WTC11 (cell line): ENCODE measurements around the gene ENG. TPM values are rescaled to one million over a fixed set of nuclear protein-coding genes. Genes with fewer than 3 reads are reported as not detected.
A peak's percentile ranks its signal among the peaks of the same experiment; 100 is the strongest.

ENCODE experiments used
- ATAC-seq: fragments of 200-7000 bp; cut with Tn5 transposase; 2 replicates; pipeline ENCODE4 v1.10.0; 2021; ENCODE audit warnings: mild to moderate bottlenecking, moderate library complexity
- CTCF ChIA-PET: fragments of 300-600 bp; sonication (Branson Sonifier 250); formaldehyde crosslinking; loops from one replicate; lab custom pipeline; 2021; ENCODE audit warnings: antibody characterized with exemption; lab: Charles Lee
- POLR2A ChIA-PET: fragments of 350-600 bp; sonication (Branson Sonifier 250); formaldehyde crosslinking; loops from one replicate; lab custom pipeline; 2021; ENCODE audit warnings: antibody characterized with exemption; lab: Charles Lee
- DNase-seq: peaks from one replicate; pipeline ENCODE4 v3.0.0; 2021; ENCODE audit warnings: low spot score
- H3K27ac Mint-ChIP-seq: 2 replicates; pipeline ENCODE4 v1.8.0; 2021; ENCODE audit warnings: mixed read lengths
- H3K27me3 Mint-ChIP-seq: 2 replicates; pipeline ENCODE4 v1.8.0; 2021; ENCODE audit warnings: low read depth, mild to moderate bottlenecking, moderate library complexity, mixed read lengths
- H3K36me3 Mint-ChIP-seq: 2 replicates; pipeline ENCODE4 v1.8.0; 2021; ENCODE audit warnings: mixed read lengths
- H3K4me1 Mint-ChIP-seq: 2 replicates; pipeline ENCODE4 v1.8.0; 2022; ENCODE audit warnings: mixed read lengths
- H3K4me3 Mint-ChIP-seq: 2 replicates; pipeline ENCODE4 v1.8.0; 2021; ENCODE audit warnings: mild to moderate bottlenecking, moderate library complexity, mixed read lengths
- H3K9me3 Mint-ChIP-seq: 2 replicates; pipeline ENCODE4 v1.8.0; 2021; ENCODE audit warnings: mixed read lengths
- ATF2 ChIP-seq: sonication (generic); formaldehyde crosslinking; IDR thresholded peaks from 2 replicates; pipeline ENCODE4 v1.8.1; 2022; ENCODE audit warnings: low read depth, missing genetic modification reagents, borderline replicate concordance
- ATF3 ChIP-seq: sonication (generic); formaldehyde crosslinking; conservative IDR thresholded peaks from 2 replicates; pipeline ENCODE4 v1.8.1; 2022; ENCODE audit warnings: mild to moderate bottlenecking, missing genetic modification reagents
- E2F1 ChIP-seq: sonication (generic); formaldehyde crosslinking; IDR thresholded peaks from 2 replicates; pipeline ENCODE4 v1.8.0; 2022; ENCODE audit warnings: mild to moderate bottlenecking, missing genetic modification reagents
- ESRRA ChIP-seq: sonication (generic); formaldehyde crosslinking; IDR thresholded peaks from 2 replicates; pipeline ENCODE4 v1.8.1; 2022; ENCODE audit warnings: mild to moderate bottlenecking, missing genetic modification reagents, borderline replicate concordance
- FOXJ3 ChIP-seq: sonication (generic); formaldehyde crosslinking; IDR thresholded peaks from 2 replicates; pipeline ENCODE4 v1.9.0; 2021; ENCODE audit warnings: missing genetic modification reagents, mild to moderate bottlenecking, borderline replicate concordance
- FOXK1 ChIP-seq: sonication (generic); formaldehyde crosslinking; IDR thresholded peaks from 2 replicates; pipeline ENCODE4 v1.8.0; 2022; ENCODE audit warnings: mild to moderate bottlenecking, moderate library complexity, missing genetic modification reagents
- GTF2I ChIP-seq: fragments of 250-450 bp; sonication (Bioruptor Pico); conservative IDR thresholded peaks from 2 replicates; pipeline ENCODE4 v1.4.0; 2021; ENCODE audit warnings: mild to moderate bottlenecking
- HMGA2 ChIP-seq: fragments of 250-450 bp; sonication (Bioruptor Pico); IDR thresholded peaks from 2 replicates; pipeline ENCODE4 v1.4.0; 2021; ENCODE audit warnings: mild to moderate bottlenecking, moderate library complexity
- IRF2 ChIP-seq: sonication (generic); formaldehyde crosslinking; IDR thresholded peaks from 2 replicates; pipeline ENCODE4 v1.8.0; 2022; ENCODE audit warnings: low read depth, missing genetic modification reagents, borderline replicate concordance
- KAT7 ChIP-seq: sonication (generic); formaldehyde crosslinking; IDR thresholded peaks from 2 replicates; pipeline ENCODE4 v1.8.1; 2023; ENCODE audit warnings: missing genetic modification reagents, mild to moderate bottlenecking, borderline replicate concordance
- NFYB ChIP-seq: sonication (generic); formaldehyde crosslinking; conservative IDR thresholded peaks from 2 replicates; pipeline ENCODE4 v1.8.0; 2022; ENCODE audit warnings: low read depth, missing genetic modification reagents
- OVOL2 ChIP-seq: fragments of 250-450 bp; sonication (Bioruptor Pico); IDR thresholded peaks from 2 replicates; pipeline ENCODE4 v1.9.0; 2021; ENCODE audit warnings: mild to moderate bottlenecking, borderline replicate concordance
- PRRX2 ChIP-seq: fragments of 250-450 bp; sonication (Bioruptor Pico); IDR thresholded peaks from 2 replicates; pipeline ENCODE4 v1.8.0; 2021; ENCODE audit warnings: mild to moderate bottlenecking
- SMAD3 ChIP-seq: sonication (generic); formaldehyde crosslinking; IDR thresholded peaks from 2 replicates; pipeline ENCODE4 v1.8.0; 2022; ENCODE audit warnings: missing genetic modification reagents, mild to moderate bottlenecking, borderline replicate concordance
- SP1 ChIP-seq: sonication (generic); formaldehyde crosslinking; conservative IDR thresholded peaks from 2 replicates; pipeline ENCODE4 v1.8.1; 2022; ENCODE audit warnings: missing genetic modification reagents
- USF2 ChIP-seq: sonication (generic); formaldehyde crosslinking; IDR thresholded peaks from 2 replicates; pipeline ENCODE4 v1.8.1; 2023; ENCODE audit warnings: mild to moderate bottlenecking, missing genetic modification reagents, moderate library complexity
- ZBTB21 ChIP-seq: sonication (generic); formaldehyde crosslinking; IDR thresholded peaks from 2 replicates; pipeline ENCODE4 v1.8.1; 2023; ENCODE audit warnings: mild to moderate bottlenecking, missing genetic modification reagents, borderline replicate concordance
- ZMAT4 ChIP-seq: fragments of 250-450 bp; sonication (Bioruptor Pico); IDR thresholded peaks from 2 replicates; pipeline ENCODE4 v1.9.0; 2021; ENCODE audit warnings: mild to moderate bottlenecking
- total RNA-seq: library from RNA; stranded (reverse); gene quantifications from 3 replicates; pipeline ENCODE4 v1.2.3, GENCODE V29; 2021

ENG gene
- total RNA-seq, 1 experiment from 2014 or later: 4.4 TPM

GRCh38 chr9:127887792-127888191, 33.3 kb upstream of the ENG start:
- TF ChIP-seq IRF2 (CRISPR knock-in tag): no peak
- H3K27ac Mint-ChIP-seq: no peak overlapping the region
- POLR2A ChIA-PET: no interaction called here
- peaks cover 46% of the 10 kb centered on the region for H3K36me3 Mint-ChIP-seq
- peaks cover 3% of the 10 kb centered on the region; the same call in 1 of the 2 replicates for H3K9me3 Mint-ChIP-seq
- no peak overlapping the region for H3K4me3 Mint-ChIP-seq
- no peaks in the 10 kb centered on the region for H3K27me3 Mint-ChIP-seq
- H3K4me1 Mint-ChIP-seq: peaks cover 9% of the 10 kb centered on the region
- no peak for ATAC-seq
- CTCF ChIA-PET: interaction anchor here (1.1 kb wide), 1 partner anchor 18 kb away, joined by 3 read pairs; no protein-coding TSS in a partner anchor
- no peak for DNase-seq

- H3K4me1 Mint-ChIP-seq: peaks cover 16% of the 10 kb centered on the region
- TF ChIP-seq OVOL2 (CRISPR knock-in tag) (no peak), ATF3 (CRISPR knock-in tag) (no peak), FOXJ3 (CRISPR knock-in tag) (no peak), ESRRA (CRISPR knock-in tag) (no peak), ZMAT4 (no peak), KAT7 (CRISPR knock-in tag) (no peak), GTF2I (CRISPR knock-in tag) (peak; percentile 59; the same call in 1 of the 2 replicates), SP1 (CRISPR knock-in tag) (no peak), SMAD3 (no peak), NFYB (CRISPR knock-in tag) (peak; percentile 98), ZBTB21 (CRISPR knock-in tag) (no peak), HMGA2 (CRISPR knock-in tag) (no peak)
- peak overlapping the region; percentile 83; the same call in 1 of the 2 replicates for H3K27ac Mint-ChIP-seq
- H3K36me3 Mint-ChIP-seq: peaks cover 37% of the 10 kb centered on the region
- DNase-seq (no peak), ATAC-seq (peak; percentile 60)
- CTCF ChIA-PET: no interaction called here
- H3K4me3 Mint-ChIP-seq: no peak overlapping the region
- no peaks in the 10 kb centered on the region for H3K9me3 Mint-ChIP-seq
- POLR2A ChIA-PET: no interaction called here
- no peaks in the 10 kb centered on the region for H3K27me3 Mint-ChIP-seq
Observed at GRCh38 chr9:127886401-127886972, 32.0 kb upstream of the ENG start.

- Mint-ChIP-seq H3K4me3 (no peak overlapping the region), H3K27me3 (no peaks in the 10 kb centered on the region), H3K9me3 (no peaks in the 10 kb centered on the region), H3K27ac (no peak overlapping the region), H3K4me1 (peaks cover 16% of the 10 kb centered on the region), H3K36me3 (peaks cover 30% of the 10 kb centered on the region)
- no peak for ATAC-seq
- DNase-seq: no peak
- ChIA-PET CTCF (interaction anchor here (1.0 to 2.2 kb wide), 7 partner anchors 16 to 382 kb away, joined by 3 to 12 read pairs (median 4); partner anchors contain the start of genes ST6GALNAC4 and TOR2A), POLR2A (interaction anchor here (0.6 to 1.3 kb wide), 3 partner anchors 12 to 274 kb away, joined by 3 to 4 read pairs (median 4); no protein-coding TSS in a partner anchor)
- no peak for TF ChIP-seq USF2
- TF ChIP-seq FOXK1 (CRISPR knock-in tag): no peak
- TF ChIP-seq E2F1 (CRISPR knock-in tag): no peak
- TF ChIP-seq GTF2I (CRISPR knock-in tag): no peak
- no peak for TF ChIP-seq PRRX2 (CRISPR knock-in tag)
- no peak for TF ChIP-seq ATF3 (CRISPR knock-in tag)
- no peak for TF ChIP-seq ATF2 (CRISPR knock-in tag)
Observed at GRCh38 chr9:127885508-127886281, 31.2 kb upstream of the ENG start.
